SK-N-SH (cell line): Measurements from ENCODE around the gene C4A. TPM values are rescaled to one million over a fixed set of nuclear protein-coding genes. Genes with fewer than 3 reads are reported as not detected.

Experiments
- CTCF ChIA-PET: fragments of 300-600, 350-600 bp; formaldehyde crosslinking; extraction: SDS; loops from one replicate; lab custom pipeline; 2021; lab: Yijun Ruan, JAX
- POLR2A ChIA-PET: fragments of 350-600 bp; sonication (Branson Sonifier 250); formaldehyde crosslinking; extraction: SDS; loops from one replicate; lab custom pipeline; 2020; ENCODE audit warnings: antibody characterized with exemption, inconsistent platforms; lab: Yijun Ruan, JAX
- DNase-seq: peaks from one replicate; pipeline ENCODE4 v3.0.0; 2012
- H2AFZ ChIP-seq: fragments of 200-600 bp; sonication (generic); 2 replicates; pipeline ENCODE4 v1.8.1; 2016; ENCODE audit warnings: antibody characterized with exemption, mild to moderate bottlenecking, low read depth
- H3F3A ChIP-seq: fragments of 200-600 bp; sonication (generic); replicated peaks from 2 replicates; pipeline ENCODE3; 2016; ENCODE audit warnings: antibody characterized with exemption, mild to moderate bottlenecking; ENCODE audit not compliant: insufficient read depth
- H3K27ac ChIP-seq, 2 experiments: fragments of 200-500 bp in 1 of 2; fragments of 200-600 bp in 1 of 2; sonication (Bioruptor generic) in 1 of 2; sonication (generic), shearing (Covaris generic) in 1 of 2; 2 replicates each; pipeline versions ENCODE4 v1.5.1 to v1.6.1; 2014 to 2016; ENCODE audit warnings: low read depth in 2 of 2, inconsistent platforms in 1 of 2, low read length in 1 of 2, mild to moderate bottlenecking in 1 of 2, mixed read lengths in 1 of 2
- H3K27me3 ChIP-seq: fragments of 200-600 bp; sonication (generic), shearing (Covaris generic); 2 replicates; pipeline ENCODE4 v1.6.1; 2016; ENCODE audit warnings: mixed run types; ENCODE audit not compliant: insufficient read depth
- H3K36me3 ChIP-seq, 2 experiments: fragments of 200-500 bp in 1 of 2; fragments of 200-600 bp in 1 of 2; sonication (Bioruptor generic) in 1 of 2; sonication (generic) in 1 of 2; replicated peaks in 1 of 2; 2 replicates each; pipeline versions ENCODE3 to v1.5.1; 2014 to 2016; ENCODE audit warnings: low read length in 1 of 2, mild to moderate bottlenecking in 1 of 2; ENCODE audit not compliant: insufficient read depth in 2 of 2, control insufficient read depth in 1 of 2
- H3K4me1 ChIP-seq, 2 experiments: fragments of 200-500 bp in 1 of 2; fragments of 200-600 bp in 1 of 2; sonication (Bioruptor generic) in 1 of 2; sonication (generic), shearing (Covaris generic) in 1 of 2; 2 replicates each; pipeline versions ENCODE4 v1.5.1 to v1.6.1; 2014 to 2016; ENCODE audit warnings: low read depth in 1 of 2, low read length in 1 of 2, mixed run types in 1 of 2; ENCODE audit not compliant: insufficient read depth in 2 of 2, control insufficient read depth in 1 of 2
- H3K4me2 ChIP-seq: fragments of 200-600 bp; sonication (generic), shearing (Covaris generic); 2 replicates; pipeline ENCODE4 v1.6.1; 2017; ENCODE audit warnings: mixed run types
- H3K4me3 ChIP-seq, 2 experiments: fragments of 200-500 bp in 1 of 2; fragments of 200-600 bp in 1 of 2; sonication (Bioruptor generic) in 1 of 2; sonication (generic), shearing (Covaris generic) in 1 of 2; 2 replicates each; pipeline versions ENCODE4 v1.5.1 to v1.8.1; 2014 to 2016; ENCODE audit warnings: low read depth in 2 of 2, inconsistent platforms in 1 of 2, low read length in 1 of 2, mild to moderate bottlenecking in 1 of 2, mixed read lengths in 1 of 2, moderate library complexity in 1 of 2
- H3K79me2 ChIP-seq: fragments of 200-600 bp; sonication (generic); 2 replicates; pipeline ENCODE4 v1.8.1; 2017; ENCODE audit warnings: mild to moderate bottlenecking; ENCODE audit not compliant: insufficient read depth
- H3K9ac ChIP-seq: fragments of 200-600 bp; sonication (generic); 2 replicates; pipeline ENCODE4 v1.6.1; 2017; ENCODE audit warnings: mixed run types
- H3K9me2 ChIP-seq: fragments of 200-600 bp; sonication (generic); 2 replicates; pipeline ENCODE4 v1.6.1; 2017; ENCODE audit warnings: mixed run types
- H3K9me3 ChIP-seq: fragments of 200-600 bp; sonication (generic); 2 replicates; pipeline ENCODE4 v1.6.1; 2017; ENCODE audit warnings: mixed run types, mild to moderate bottlenecking, moderate library complexity
- H4K20me1 ChIP-seq: fragments of 200-600 bp; sonication (generic); 2 replicates; pipeline ENCODE4 v1.6.1; 2017; ENCODE audit warnings: mild to moderate bottlenecking, mixed run types; ENCODE audit not compliant: insufficient read depth
- CHD2 ChIP-seq: fragments of 150-350 bp; IDR thresholded peaks from 2 replicates; pipeline ENCODE4 v1.6.1; 2018; ENCODE audit warnings: low read length; ENCODE audit not compliant: partially characterized antibody
- FOSL2 ChIP-seq: IDR thresholded peaks from 2 replicates; pipeline ENCODE4 v1.4.0; 2012; ENCODE audit warnings: low read depth, mild to moderate bottlenecking, moderate library complexity, borderline replicate concordance
- FOXM1 ChIP-seq: IDR thresholded peaks from 2 replicates; pipeline ENCODE4 v1.4.0; 2012; ENCODE audit warnings: low read depth, mild to moderate bottlenecking
- GATA2 ChIP-seq: sonication (generic); formaldehyde crosslinking; IDR thresholded peaks from 2 replicates; pipeline ENCODE4 v1.5.0; 2020; ENCODE audit warnings: mild to moderate bottlenecking, missing genetic modification reagents
- MAX ChIP-seq: IDR thresholded peaks from 2 replicates; pipeline ENCODE4 v1.4.0; 2012; ENCODE audit warnings: low read depth
- MEF2A ChIP-seq: IDR thresholded peaks from 2 replicates; pipeline ENCODE4 v1.4.0; 2012; ENCODE audit warnings: low read depth, borderline replicate concordance
- NFIC ChIP-seq: IDR thresholded peaks from 2 replicates; pipeline ENCODE4 v1.4.0; 2012; ENCODE audit warnings: borderline replicate concordance
- RCOR1 ChIP-seq: fragments of 150-350 bp; IDR thresholded peaks from 2 replicates; pipeline ENCODE4 v1.6.1; 2017; ENCODE audit warnings: antibody characterized with exemption, low read length
- RFX5 ChIP-seq: IDR thresholded peaks from 2 replicates; pipeline ENCODE4 v1.6.1; 2012; ENCODE audit warnings: mild to moderate bottlenecking, improper control_type of control experiment, low read length
- RXRA ChIP-seq: IDR thresholded peaks from 2 replicates; pipeline ENCODE4 v1.4.0; 2012; ENCODE audit warnings: low read depth, mild to moderate bottlenecking, borderline replicate concordance
- SIN3A ChIP-seq: IDR thresholded peaks from 2 replicates; pipeline ENCODE4 v1.6.1; 2012; ENCODE audit warnings: low read depth, mild to moderate bottlenecking, low read length, moderate library complexity, borderline replicate concordance
- TAF1 ChIP-seq: IDR thresholded peaks from 2 replicates; pipeline ENCODE4 v1.6.1; 2012; ENCODE audit warnings: low read depth, mild to moderate bottlenecking, low read length, moderate library complexity, borderline replicate concordance
- TEAD4 ChIP-seq: IDR thresholded peaks from 2 replicates; pipeline ENCODE4 v1.4.0; 2012; ENCODE audit warnings: mild to moderate bottlenecking, borderline replicate concordance; ENCODE audit not compliant: insufficient read depth
- YY1 ChIP-seq: IDR thresholded peaks from 2 replicates; pipeline ENCODE4 v1.4.0; 2012; ENCODE audit warnings: low read depth, mild to moderate bottlenecking
- WGBS: methylation state at CpG from one replicate; pipeline ENCODE4 v1.1.6; 2017; ENCODE audit warnings: low lambda C conversion rate; 5-methylcytosine and 5-hydroxymethylcytosine counted together
- polyA plus RNA-seq, 3 experiments: library from polyadenylated mRNA; depleted of rRNA; stranded (reverse); fragments of >200 nt; gene quantifications; 2 replicates each; pipeline ENCODE4 v1.2.3, GENCODE V29; 2012
- TF ChIP-seq, protein P1 (sequence below): IDR thresholded peaks from 2 replicates; pipeline ENCODE4 v1.6.1; 2012; ENCODE audit warnings: mild to moderate bottlenecking, low read depth, low read length, moderate library complexity
- TF ChIP-seq, protein P2 (sequence below): IDR thresholded peaks from 2 replicates; pipeline ENCODE4 v1.4.0; 2012; ENCODE audit warnings: low read depth, borderline replicate concordance
- TF ChIP-seq, protein P3 (sequence below): IDR thresholded peaks from 2 replicates; pipeline ENCODE4; 2012

Gene C4A
- polyA plus RNA-seq, 1 of the 3 experiments (the other 2 are of a cell fraction): 11.4 TPM

DNA sequence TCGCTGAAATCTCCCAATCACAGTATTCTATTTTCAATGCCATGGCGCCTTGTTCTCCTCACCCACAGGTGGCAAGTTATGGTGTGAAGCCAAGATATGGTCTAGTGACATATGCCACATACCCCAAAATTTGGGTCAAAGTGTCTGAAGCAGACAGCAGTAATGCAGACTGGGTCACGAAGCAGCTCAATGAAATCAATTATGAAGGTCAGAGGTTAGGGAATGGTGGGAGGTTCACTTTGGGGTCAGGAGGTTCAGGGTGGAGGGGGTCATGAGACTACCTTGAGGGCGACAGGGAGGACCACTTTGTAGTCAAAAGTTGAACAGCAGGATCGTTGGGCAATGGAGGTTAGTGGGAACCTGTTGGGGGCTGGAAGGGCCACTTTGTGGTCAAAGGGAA, 33.6 kb upstream of the C4A start:
- H3K27ac ChIP-seq: no peak overlapping the region
- 57% methylated on average over 5 of the region's 5 CpGs for WGBS
- no peaks in the 10 kb centered on the region for H3K27me3 ChIP-seq
- CTCF ChIA-PET: interaction anchor here (2.7 kb wide), 1 partner anchor 23 kb away, joined by 9 read pairs; the partner anchor contains the start of gene DXO
- peaks cover under 1 to 27% of the 10 kb centered on the region in 2 experiments for H3K36me3 ChIP-seq
- TF ChIP-seq MAX (no peak), FOSL2 (no peak), FOXM1 (no peak), NFIC (no peak), RCOR1 (no peak), CHD2 (no peak), TEAD4 (no peak), GATA2 (CRISPR knock-in tag) (no peak)
- TF ChIP-seq, protein P1, sequence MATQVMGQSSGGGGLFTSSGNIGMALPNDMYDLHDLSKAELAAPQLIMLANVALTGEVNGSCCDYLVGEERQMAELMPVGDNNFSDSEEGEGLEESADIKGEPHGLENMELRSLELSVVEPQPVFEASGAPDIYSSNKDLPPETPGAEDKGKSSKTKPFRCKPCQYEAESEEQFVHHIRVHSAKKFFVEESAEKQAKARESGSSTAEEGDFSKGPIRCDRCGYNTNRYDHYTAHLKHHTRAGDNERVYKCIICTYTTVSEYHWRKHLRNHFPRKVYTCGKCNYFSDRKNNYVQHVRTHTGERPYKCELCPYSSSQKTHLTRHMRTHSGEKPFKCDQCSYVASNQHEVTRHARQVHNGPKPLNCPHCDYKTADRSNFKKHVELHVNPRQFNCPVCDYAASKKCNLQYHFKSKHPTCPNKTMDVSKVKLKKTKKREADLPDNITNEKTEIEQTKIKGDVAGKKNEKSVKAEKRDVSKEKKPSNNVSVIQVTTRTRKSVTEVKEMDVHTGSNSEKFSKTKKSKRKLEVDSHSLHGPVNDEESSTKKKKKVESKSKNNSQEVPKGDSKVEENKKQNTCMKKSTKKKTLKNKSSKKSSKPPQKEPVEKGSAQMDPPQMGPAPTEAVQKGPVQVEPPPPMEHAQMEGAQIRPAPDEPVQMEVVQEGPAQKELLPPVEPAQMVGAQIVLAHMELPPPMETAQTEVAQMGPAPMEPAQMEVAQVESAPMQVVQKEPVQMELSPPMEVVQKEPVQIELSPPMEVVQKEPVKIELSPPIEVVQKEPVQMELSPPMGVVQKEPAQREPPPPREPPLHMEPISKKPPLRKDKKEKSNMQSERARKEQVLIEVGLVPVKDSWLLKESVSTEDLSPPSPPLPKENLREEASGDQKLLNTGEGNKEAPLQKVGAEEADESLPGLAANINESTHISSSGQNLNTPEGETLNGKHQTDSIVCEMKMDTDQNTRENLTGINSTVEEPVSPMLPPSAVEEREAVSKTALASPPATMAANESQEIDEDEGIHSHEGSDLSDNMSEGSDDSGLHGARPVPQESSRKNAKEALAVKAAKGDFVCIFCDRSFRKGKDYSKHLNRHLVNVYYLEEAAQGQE: no peak
- peaks cover 9 to 14% of the 10 kb centered on the region in 2 experiments; a peak in 1 of 4 replicates for H3K4me1 ChIP-seq
- POLR2A ChIA-PET: no interaction called here
- H2AFZ ChIP-seq: no peak overlapping the region
- no peak overlapping the region for H3K9ac ChIP-seq
- H3K4me3 ChIP-seq: no peak overlapping the region
- DNase-seq: no peak
- H3F3A ChIP-seq: peaks cover 22% of the 10 kb centered on the region
- H3K4me2 ChIP-seq: no peak overlapping the region
- no peaks in the 10 kb centered on the region for H3K9me2 ChIP-seq
- no peaks in the 10 kb centered on the region for H3K9me3 ChIP-seq
- H4K20me1 ChIP-seq: no peaks in the 10 kb centered on the region
- H3K79me2 ChIP-seq: no peaks in the 10 kb centered on the region

GRCh38 chr6:31948753-31949413, 33.0 kb upstream of the C4A start:
- Histone ChIP-seq H3K4me2 (no peak overlapping the region), H2AFZ (no peak overlapping the region), H3K36me3 (peaks cover 4 to 32% of the 10 kb centered on the region in 2 experiments), H3F3A (peaks cover 25% of the 10 kb centered on the region), H3K4me3 (no peak overlapping the region), H3K9me2 (no peaks in the 10 kb centered on the region), H3K27me3 (no peaks in the 10 kb centered on the region), H4K20me1 (no peaks in the 10 kb centered on the region), H3K79me2 (no peaks in the 10 kb centered on the region), H3K4me1 (peaks cover 9 to 14% of the 10 kb centered on the region in 2 experiments; a peak in 1 of 4 replicates), H3K27ac (no peak overlapping the region), H3K9me3 (no peaks in the 10 kb centered on the region), H3K9ac (no peak overlapping the region)
- no peak for DNase-seq
- ChIA-PET CTCF (interaction anchor here (0.6 to 2.7 kb wide), 2 partner anchors 22 to 59 kb away, joined by 4 to 9 read pairs; partner anchors contain the start of gene DXO), POLR2A (no interaction called here)
- WGBS: 55% methylated on average over 3 of the region's 6 CpGs
- TF ChIP-seq RFX5 (no peak), TEAD4 (no peak), YY1 (no peak), RXRA (no peak), TAF1 (no peak), MEF2A (no peak), SIN3A (no peak), GATA2 (CRISPR knock-in tag) (no peak)
- TF ChIP-seq, protein P2, sequence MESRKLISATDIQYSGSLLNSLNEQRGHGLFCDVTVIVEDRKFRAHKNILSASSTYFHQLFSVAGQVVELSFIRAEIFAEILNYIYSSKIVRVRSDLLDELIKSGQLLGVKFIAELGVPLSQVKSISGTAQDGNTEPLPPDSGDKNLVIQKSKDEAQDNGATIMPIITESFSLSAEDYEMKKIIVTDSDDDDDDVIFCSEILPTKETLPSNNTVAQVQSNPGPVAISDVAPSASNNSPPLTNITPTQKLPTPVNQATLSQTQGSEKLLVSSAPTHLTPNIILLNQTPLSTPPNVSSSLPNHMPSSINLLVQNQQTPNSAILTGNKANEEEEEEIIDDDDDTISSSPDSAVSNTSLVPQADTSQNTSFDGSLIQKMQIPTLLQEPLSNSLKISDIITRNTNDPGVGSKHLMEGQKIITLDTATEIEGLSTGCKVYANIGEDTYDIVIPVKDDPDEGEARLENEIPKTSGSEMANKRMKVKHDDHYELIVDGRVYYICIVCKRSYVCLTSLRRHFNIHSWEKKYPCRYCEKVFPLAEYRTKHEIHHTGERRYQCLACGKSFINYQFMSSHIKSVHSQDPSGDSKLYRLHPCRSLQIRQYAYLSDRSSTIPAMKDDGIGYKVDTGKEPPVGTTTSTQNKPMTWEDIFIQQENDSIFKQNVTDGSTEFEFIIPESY: no peak
- TF ChIP-seq, protein P3, sequence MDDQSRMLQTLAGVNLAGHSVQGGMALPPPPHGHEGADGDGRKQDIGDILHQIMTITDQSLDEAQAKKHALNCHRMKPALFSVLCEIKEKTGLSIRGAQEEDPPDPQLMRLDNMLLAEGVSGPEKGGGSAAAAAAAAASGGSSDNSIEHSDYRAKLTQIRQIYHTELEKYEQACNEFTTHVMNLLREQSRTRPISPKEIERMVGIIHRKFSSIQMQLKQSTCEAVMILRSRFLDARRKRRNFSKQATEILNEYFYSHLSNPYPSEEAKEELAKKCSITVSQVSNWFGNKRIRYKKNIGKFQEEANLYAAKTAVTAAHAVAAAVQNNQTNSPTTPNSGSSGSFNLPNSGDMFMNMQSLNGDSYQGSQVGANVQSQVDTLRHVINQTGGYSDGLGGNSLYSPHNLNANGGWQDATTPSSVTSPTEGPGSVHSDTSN: peak; percentile 20; the same call in 1 of the 2 replicates
